T-cell (primary cell): ENCODE results near the gene HOXA9. TPM values are rescaled to one million over a fixed set of nuclear protein-coding genes. Genes with fewer than 3 reads are reported as not detected.
A peak's percentile ranks its signal among the peaks of the same experiment; 100 is the strongest.

ENCODE experiments used
- ATAC-seq, 4 experiments: fragments of 200-7000 bp in 3 of 4; fragments of 150-1000 bp in 1 of 4; cut with Tn5 transposase; replicated peaks in 1 of 4; 1 replicate in 3 of 4; 2 replicates in 1 of 4; pipeline ENCODE4 v1.10.0; 2021; ENCODE audit warnings: moderate library complexity in 3 of 4, mild to moderate bottlenecking in 2 of 4, moderate number of reproducible peaks in 1 of 4
- CTCF ChIA-PET, 2 donors: fragments of 300-600 bp; sonication (Branson Sonifier 250); formaldehyde crosslinking; loops; one replicate each; lab custom pipeline; 2022; ENCODE audit warnings: antibody characterized with exemption in 2 of 2; lab: Charles Lee
- POLR2A ChIA-PET, 2 donors: fragments of 300-600 bp; sonication (Branson Sonifier 250); formaldehyde crosslinking; loops; one replicate each; lab custom pipeline; 2022; ENCODE audit warnings: antibody characterized with exemption in 2 of 2; lab: Charles Lee
- DNase-seq, 35 experiments: peaks; one replicate each; pipeline versions ENCODE4 v3.0.0 to v3.0.0-alpha.2; 2013 to 2023
- H3K27ac ChIP-seq: one replicate; pipeline ENCODE4 v1.5.1; 2013; ENCODE audit warnings: low read length
- H3K27me3 ChIP-seq, 2 experiments: replicated peaks in 1 of 2; 1 replicate in 1 of 2; 2 replicates in 1 of 2; pipeline versions ENCODE4 v1.6.1 to v1.7.0; 2013; ENCODE audit warnings: low read length in 1 of 2, mixed read lengths in 1 of 2; ENCODE audit not compliant: control insufficient read depth in 2 of 2, insufficient read depth in 2 of 2; ENCODE audit errors: extremely low read depth in 1 of 2
- H3K36me3 ChIP-seq, 2 donors: 1 replicate in 1 of 2; 2 replicates in 1 of 2; pipeline versions ENCODE4 v1.6.1 to v1.7.0; 2013; ENCODE audit warnings: low read length in 1 of 2; ENCODE audit not compliant: control insufficient read depth in 2 of 2, insufficient read depth in 1 of 2; ENCODE audit errors: extremely low read depth in 1 of 2
- H3K4me1 ChIP-seq, 2 experiments: 1 replicate in 1 of 2; 2 replicates in 1 of 2; pipeline versions ENCODE4 v1.6.1 to v1.7.0; 2013; ENCODE audit warnings: low read length in 2 of 2, mixed read lengths in 1 of 2; ENCODE audit not compliant: insufficient read depth in 2 of 2, control insufficient read depth in 1 of 2; ENCODE audit errors: extremely low read depth in 1 of 2
- H3K4me3 ChIP-seq, 2 donors: 1 replicate in 1 of 2; 2 replicates in 1 of 2; pipeline versions ENCODE4 v1.5.1 to v1.7.0; 2013; ENCODE audit warnings: mild to moderate bottlenecking in 2 of 2, low read length in 1 of 2, moderate library complexity in 1 of 2; ENCODE audit not compliant: control insufficient read depth in 1 of 2; ENCODE audit errors: extremely low read depth in 1 of 2
- H3K9me3 ChIP-seq: 2 replicates; pipeline ENCODE4 v1.7.0; 2013
- H3K27ac Mint-ChIP-seq, 2 donors: one replicate each; pipeline ENCODE4 v1.8.0; 2020 to 2021; ENCODE audit warnings: mild to moderate bottlenecking in 2 of 2, mixed read lengths in 2 of 2
- H3K27me3 Mint-ChIP-seq, 2 donors: one replicate each; pipeline ENCODE4 v1.8.0; 2021 to 2022; ENCODE audit warnings: mixed read lengths in 2 of 2
- H3K36me3 Mint-ChIP-seq: one replicate; pipeline ENCODE4 v1.8.0; 2021; ENCODE audit warnings: mixed read lengths
- H3K4me1 Mint-ChIP-seq, 3 donors: one replicate each; pipeline ENCODE4 v1.8.0; 2020 to 2022; ENCODE audit warnings: mixed read lengths in 3 of 3, mild to moderate bottlenecking in 1 of 3
- H3K4me3 Mint-ChIP-seq, 3 donors: one replicate each; pipeline ENCODE4 v1.8.0; 2020 to 2022; ENCODE audit warnings: mild to moderate bottlenecking in 3 of 3, mixed read lengths in 3 of 3, moderate library complexity in 3 of 3
- H3K9me3 Mint-ChIP-seq, 3 donors: one replicate each; pipeline ENCODE4 v1.8.0; 2020 to 2022; ENCODE audit warnings: mixed read lengths in 3 of 3
- WGBS: methylation state at CpG from one replicate; pipeline ENCODE4 v1.1.5; 2013; ENCODE audit warnings: missing lambda C conversion rate; ENCODE audit not compliant: insufficient coverage; 5-methylcytosine and 5-hydroxymethylcytosine counted together
- total RNA-seq, 35 experiments: library from RNA in 6 of 35; stranded (reverse) in 6 of 35; fragments of 120-200 nt in 1 of 35; gene quantifications; one replicate each; pipeline versions ENCODE4 v1.2.1 to v1.2.4 and lab custom pipeline; 2013 to 2026

Gene HOXA9
- total RNA-seq, 5 donors from 2014 or later (not counting 1 experiment from before 2014, with no cell fraction given): 0.57 to 0.95 (median 0.79) TPM

- Mint-ChIP-seq H3K27ac (no peak overlapping the region), H3K4me1 (peaks cover 41 to 47% (median 44%) of the 10 kb centered on the region in 3 donors), H3K9me3 (no peaks in the 10 kb centered on the region), H3K36me3 (no peaks in the 10 kb centered on the region), H3K27me3 (peaks cover 77 to 90% of the 10 kb centered on the region in 2 donors), H3K4me3 (peak overlapping the region; percentile 28 to 65 (median 36))
- no peaks in the 10 kb centered on the region for H3K36me3 ChIP-seq
- ChIA-PET CTCF (no interaction called here), POLR2A (no interaction called here)
- 21% methylated on average over 21 of the region's 29 CpGs for WGBS
- peak in 2 of 35 experiments; percentile 6 to 12 for DNase-seq
- peak overlapping the region; percentile 16 to 60 for H3K4me3 ChIP-seq
- H3K9me3 ChIP-seq: no peaks in the 10 kb centered on the region
- no peak overlapping the region for H3K27ac ChIP-seq
- H3K4me1 ChIP-seq: peaks cover under 1 to 41% of the 10 kb centered on the region in 2 experiments
- H3K27me3 ChIP-seq: peaks cover 38 to 66% of the 10 kb centered on the region in 2 experiments
- ATAC-seq: no peak
Measured at GRCh38 chr7:27193335-27194001, 28.1 kb upstream of the HOXA9 start.

- peak in 5 of 35 experiments; percentile 12 to 44 (median 22) for DNase-seq
- Histone ChIP-seq H3K27me3 (peaks cover 37 to 66% of the 10 kb centered on the region in 2 experiments), H3K4me1 (peaks cover 6 to 43% of the 10 kb centered on the region in 2 experiments), H3K4me3 (peak overlapping the region; percentile 16 to 60), H3K36me3 (no peaks in the 10 kb centered on the region), H3K27ac (no peak overlapping the region), H3K9me3 (no peaks in the 10 kb centered on the region)
- Mint-ChIP-seq H3K4me3 (peak overlapping the region; percentile 51 to 65 (median 60)), H3K4me1 (peaks cover 42 to 49% (median 46%) of the 10 kb centered on the region in 3 donors), H3K27ac (no peak overlapping the region), H3K27me3 (peaks cover 77 to 90% of the 10 kb centered on the region in 2 donors), H3K9me3 (no peaks in the 10 kb centered on the region), H3K36me3 (no peaks in the 10 kb centered on the region)
- ATAC-seq: peak; percentile 31 to 62 (median 50)
- 3% methylated on average over 66 of the region's 78 CpGs for WGBS
- ChIA-PET CTCF (interaction anchor here (0.5 kb wide), 2 partner anchors 831 to 833 kb away, joined by 3 read pairs; no protein-coding TSS in a partner anchor), POLR2A (no interaction called here)
Measured at GRCh38 chr7:27192546-27193334, 27.4 kb upstream of the HOXA9 start.

GRCh38 chr7:27191833-27192545, 26.7 kb upstream of the HOXA9 start:
- 11% methylated on average over 33 of the region's 42 CpGs for WGBS
- CTCF ChIA-PET: interaction anchor here in 1 of 2 donors (0.5 kb wide), 1 partner anchor 833 kb away, joined by 3 read pairs; no protein-coding TSS in a partner anchor
- Histone ChIP-seq H3K4me3 (peak overlapping the region; percentile 6 to 60), H3K27ac (no peak overlapping the region), H3K36me3 (no peaks in the 10 kb centered on the region), H3K9me3 (no peaks in the 10 kb centered on the region), H3K27me3 (peaks cover 37 to 72% of the 10 kb centered on the region in 2 experiments), H3K4me1 (peaks cover 7 to 50% of the 10 kb centered on the region in 2 experiments)
- Mint-ChIP-seq H3K27me3 (peaks cover 77 to 90% of the 10 kb centered on the region in 2 donors), H3K4me1 (peaks cover 46 to 55% (median 53%) of the 10 kb centered on the region in 3 donors), H3K27ac (no peak overlapping the region), H3K4me3 (peak overlapping the region; percentile 41 to 65 (median 47)), H3K9me3 (no peaks in the 10 kb centered on the region), H3K36me3 (no peaks in the 10 kb centered on the region)
- POLR2A ChIA-PET: no interaction called here
- ATAC-seq (no peak), DNase-seq (peak in 2 of 35 experiments; percentile 14 to 23)

GRCh38 chr7:27191161-27191731, 25.9 kb upstream of the HOXA9 start:
- Histone ChIP-seq H3K27ac (no peak overlapping the region), H3K4me3 (no peak overlapping the region), H3K27me3 (peaks cover 39 to 77% of the 10 kb centered on the region in 2 experiments), H3K9me3 (no peaks in the 10 kb centered on the region), H3K4me1 (peaks cover 8 to 53% of the 10 kb centered on the region in 2 experiments), H3K36me3 (no peaks in the 10 kb centered on the region)
- 54% methylated on average over 13 of the region's 15 CpGs for WGBS
- Mint-ChIP-seq H3K4me1 (peaks cover 48 to 58% (median 56%) of the 10 kb centered on the region in 3 donors), H3K36me3 (no peaks in the 10 kb centered on the region), H3K27ac (peak overlapping the region in 1 of 2 donors; percentile 53), H3K9me3 (no peaks in the 10 kb centered on the region), H3K27me3 (peaks cover 76 to 92% of the 10 kb centered on the region in 2 donors), H3K4me3 (peak overlapping the region in 1 of 3 donors; percentile 65)
- CTCF ChIA-PET: interaction anchor here in 1 of 2 donors (2.2 kb wide), 1 partner anchor 12 kb away, joined by 26 read pairs; no protein-coding TSS in a partner anchor
- ATAC-seq (no peak), DNase-seq (peak in 3 of 35 experiments; percentile 8 to 23 (median 9))
- POLR2A ChIA-PET: no interaction called here

GRCh38 chr7:27189997-27190748, 24.8 kb upstream of the HOXA9 start:
- H3K36me3 Mint-ChIP-seq: no peaks in the 10 kb centered on the region

More at GRCh38 chr7:27189997-27190748, 24.8 kb upstream of the HOXA9 start:
- ChIA-PET CTCF (interaction anchor here in 1 of 2 donors (0.7 to 2.2 kb wide), 2 partner anchors 11 to 13 kb away, joined by 3 to 26 read pairs; no protein-coding TSS in a partner anchor), POLR2A (interaction anchor here in 1 of 2 donors (0.6 kb wide), 1 partner anchor 87 kb away, joined by 4 read pairs; no protein-coding TSS in a partner anchor)
- peaks cover 37 to 88% of the 10 kb centered on the region in 2 experiments for H3K27me3 ChIP-seq
- peaks cover 59 to 69% (median 66%) of the 10 kb centered on the region in 3 donors for H3K4me1 Mint-ChIP-seq
- no peaks in the 10 kb centered on the region for H3K9me3 Mint-ChIP-seq
- H3K4me3 ChIP-seq: no peak overlapping the region
- 33% methylated on average over 1 of the region's 7 CpGs for WGBS
- DNase-seq (peak in 3 of 35 experiments; percentile 4 to 17 (median 10)), ATAC-seq (no peak)
- no peak overlapping the region for H3K27ac ChIP-seq
- H3K27ac Mint-ChIP-seq: peak overlapping the region in 1 of 2 donors; percentile 58
- H3K9me3 ChIP-seq: no peaks in the 10 kb centered on the region
- peak overlapping the region in 2 of 3 donors; percentile 22 to 79 for H3K4me3 Mint-ChIP-seq
- H3K4me1 ChIP-seq: peaks cover 16 to 64% of the 10 kb centered on the region in 2 experiments
- no peaks in the 10 kb centered on the region for H3K36me3 ChIP-seq
- peaks cover 78 to 96% of the 10 kb centered on the region in 2 donors for H3K27me3 Mint-ChIP-seq
